SU-DHL-6 (cell line): ENCODE results near the gene USP6NL.
A peak's percentile ranks its signal among the peaks of the same experiment; 100 is the strongest.

ENCODE experiments used
- H2AFZ ChIP-seq: fragments of 200-600 bp; sonication (generic); 2 replicates; pipeline ENCODE4 v1.6.1; 2014; ENCODE audit warnings: low read depth, mild to moderate bottlenecking, moderate library complexity, mixed read lengths, antibody characterized with exemption, low read length; ENCODE audit not compliant: severe bottlenecking
- H3F3A ChIP-seq: fragments of 200-600 bp; shearing (Covaris generic); 2 replicates; pipeline ENCODE4 v1.6.0; 2016; ENCODE audit warnings: antibody characterized with exemption, mild to moderate bottlenecking; ENCODE audit not compliant: insufficient read depth
- H3K27ac ChIP-seq: fragments of 200-600 bp; sonication (generic); 2 replicates; pipeline ENCODE4 v1.5.1; 2016; ENCODE audit warnings: low read depth, mild to moderate bottlenecking, low read length, moderate library complexity, mixed read lengths
- H3K27me3 ChIP-seq: fragments of 200-600 bp; sonication (generic), shearing (Covaris generic); 2 replicates; pipeline ENCODE4 v1.6.0; 2014; ENCODE audit warnings: mild to moderate bottlenecking, low read length
- H3K36me3 ChIP-seq: fragments of 200-600 bp; sonication (generic); 2 replicates; pipeline ENCODE4 v1.6.1; 2014; ENCODE audit warnings: mild to moderate bottlenecking, low read length, mixed read lengths
- H3K4me2 ChIP-seq: fragments of 300-600, 200-600 bp; shearing (Covaris generic), sonication (generic); 2 replicates; pipeline ENCODE4 v1.6.0; 2014; ENCODE audit warnings: low read length, low read depth, mild to moderate bottlenecking; ENCODE audit not compliant: poor library complexity, severe bottlenecking
- H3K4me3 ChIP-seq: fragments of 200-600 bp; sonication (generic); 2 replicates; pipeline ENCODE4 v1.5.1; 2014; ENCODE audit warnings: antibody characterized with exemption, low read length, mild to moderate bottlenecking, mixed read lengths; ENCODE audit not compliant: insufficient read depth, poor library complexity, severe bottlenecking
- H3K79me2 ChIP-seq: fragments of 200-600 bp; sonication (generic); 2 replicates; pipeline ENCODE4 v1.6.1; 2014; ENCODE audit warnings: mild to moderate bottlenecking, low read length, moderate library complexity; ENCODE audit not compliant: insufficient read depth
- H3K9ac ChIP-seq: fragments of 200-600 bp; sonication (generic); 2 replicates; pipeline ENCODE4 v1.7.0; 2014; ENCODE audit warnings: mild to moderate bottlenecking, low read length
- H3K9me2 ChIP-seq: fragments of 200-600 bp; sonication (generic); replicated peaks from 2 replicates; pipeline ENCODE4 v1.6.1; 2014; ENCODE audit warnings: low read length; ENCODE audit not compliant: insufficient read depth
- H3K9me3 ChIP-seq: fragments of 200-600 bp; sonication (generic); 2 replicates; pipeline ENCODE4 v1.6.1; 2014; ENCODE audit warnings: low read length, mixed read lengths; ENCODE audit not compliant: insufficient read depth
- H4K20me1 ChIP-seq: fragments of 200-600 bp; sonication (generic); 2 replicates; pipeline ENCODE4 v1.6.1; 2014; ENCODE audit warnings: low read depth, mild to moderate bottlenecking, antibody characterized with exemption, low read length, moderate library complexity, mixed read lengths
- CTCF ChIP-seq: fragments of 200-600 bp; sonication (generic); IDR thresholded peaks from one replicate; pipeline ENCODE4 v1.5.1; 2017; ENCODE audit warnings: antibody characterized with exemption, mild to moderate bottlenecking, low read length, moderate library complexity; ENCODE audit not compliant: insufficient read depth, poor library complexity, severe bottlenecking
- EZH2phosphoT487 ChIP-seq: fragments of 200-600 bp; sonication (generic), shearing (Covaris generic); conservative IDR thresholded peaks from 2 replicates; pipeline ENCODE4 v1.6.1; 2018; ENCODE audit warnings: mild to moderate bottlenecking, antibody characterized with exemption, low read length, moderate library complexity, mixed read lengths

Gene USP6NL

GRCh38 chr10:11557967-11558366 is 53.5 kb downstream of the USP6NL start:
- peaks cover 30% of the 10 kb centered on the region for H4K20me1 ChIP-seq
- peaks cover 1% of the 10 kb centered on the region for H3K36me3 ChIP-seq
- no peaks in the 10 kb centered on the region for H3K9me2 ChIP-seq
- no peak overlapping the region for H3K4me3 ChIP-seq
- H3K4me2 ChIP-seq: peak overlapping the region; percentile 96
- H3K9ac ChIP-seq: no peak overlapping the region
- peak overlapping the region; percentile 96; the same call in 1 of the 2 replicates for H3K27ac ChIP-seq
- peaks cover 95% of the 10 kb centered on the region for H3K79me2 ChIP-seq
- no peaks in the 10 kb centered on the region for H3K9me3 ChIP-seq
- H2AFZ ChIP-seq: no peak overlapping the region
- peaks cover 61% of the 10 kb centered on the region for H3F3A ChIP-seq
- no peaks in the 10 kb centered on the region for H3K27me3 ChIP-seq
- TF ChIP-seq EZH2phosphoT487: no peak

DNA sequence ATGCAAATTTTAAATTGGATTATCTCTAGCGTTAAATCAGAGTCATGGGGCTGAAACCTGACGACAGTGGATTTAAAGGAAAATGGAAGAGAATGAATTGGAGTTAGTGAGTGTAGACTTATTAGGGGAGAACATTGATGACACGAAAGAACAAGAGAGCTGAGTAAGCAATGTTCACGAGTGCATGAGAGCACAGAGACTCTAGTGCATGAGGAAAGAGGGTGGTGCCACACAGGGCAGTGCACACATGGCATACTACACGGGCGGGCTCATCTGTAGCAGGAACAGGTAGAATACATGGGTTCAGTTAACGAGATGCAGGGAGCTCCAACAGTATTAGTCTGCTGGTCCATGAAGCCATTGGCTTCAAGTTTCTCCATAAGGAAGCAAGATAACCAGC is 53.9 kb downstream of the USP6NL start:
- Histone ChIP-seq H3K4me3 (no peak overlapping the region), H3K36me3 (no peaks in the 10 kb centered on the region), H3K79me2 (peaks cover 95% of the 10 kb centered on the region), H3K27me3 (no peaks in the 10 kb centered on the region), H2AFZ (no peak overlapping the region), H3K9ac (no peak overlapping the region), H3K9me2 (no peaks in the 10 kb centered on the region), H3F3A (peaks cover 62% of the 10 kb centered on the region), H3K9me3 (no peaks in the 10 kb centered on the region), H3K27ac (peak overlapping the region; percentile 96), H4K20me1 (peaks cover 25% of the 10 kb centered on the region), H3K4me2 (peak overlapping the region; percentile 96)
- TF ChIP-seq CTCF (no peak), EZH2phosphoT487 (no peak)

- Histone ChIP-seq H3K4me2 (peak overlapping the region; percentile 96), H4K20me1 (peaks cover 24% of the 10 kb centered on the region; the same call in 1 of the 2 replicates), H2AFZ (no peak overlapping the region), H3K27me3 (no peaks in the 10 kb centered on the region), H3K9ac (peak overlapping the region; percentile 15; the same call in 1 of the 2 replicates), H3K27ac (peak overlapping the region; percentile 96), H3F3A (peaks cover 60% of the 10 kb centered on the region), H3K4me3 (peak overlapping the region; percentile 27), H3K9me3 (no peaks in the 10 kb centered on the region), H3K79me2 (peaks cover 95% of the 10 kb centered on the region), H3K36me3 (no peaks in the 10 kb centered on the region), H3K9me2 (no peaks in the 10 kb centered on the region)
- TF ChIP-seq EZH2phosphoT487 (no peak), CTCF (no peak)
Observed at GRCh38 chr10:11555556-11555955, 55.9 kb downstream of the USP6NL start.

GRCh38 chr10:11553773-11554381 is 57.6 kb downstream of the USP6NL start:
- peak overlapping the region; percentile 46 for H3K9ac ChIP-seq
- peaks cover 59% of the 10 kb centered on the region for H3F3A ChIP-seq
- no peak overlapping the region for H2AFZ ChIP-seq
- H3K4me2 ChIP-seq: peak overlapping the region; percentile 96
- peak overlapping the region; percentile 39 for H3K4me3 ChIP-seq
- H3K27me3 ChIP-seq: no peaks in the 10 kb centered on the region
- TF ChIP-seq CTCF (no peak), EZH2phosphoT487 (no peak)
- no peaks in the 10 kb centered on the region for H3K9me2 ChIP-seq
- H3K27ac ChIP-seq: peak overlapping the region; percentile 96
- H3K79me2 ChIP-seq: peaks cover 96% of the 10 kb centered on the region
- no peaks in the 10 kb centered on the region for H3K9me3 ChIP-seq
- no peaks in the 10 kb centered on the region for H3K36me3 ChIP-seq
- H4K20me1 ChIP-seq: peaks cover 17% of the 10 kb centered on the region; the same call in 1 of the 2 replicates
